Esophagus squamous epithelium (tissue), 4 donors: ENCODE results near the gene ICA1L.

Source experiments
- CTCF ChIP-seq, 6 experiments: fragments of 450-650 bp in 4 of 6; fragments of 200-600 bp in 2 of 6; sonication (generic) in 2 of 6; IDR thresholded peaks; one replicate each; pipeline ENCODE4 v1.5.1; 2016 to 2019; ENCODE audit warnings: antibody characterized with exemption in 6 of 6, mild to moderate bottlenecking in 4 of 6, moderate library complexity in 4 of 6
- POLR2A ChIP-seq, 4 donors: fragments of 450-650 bp; IDR thresholded peaks; one replicate each; pipeline ENCODE4 v1.6.1; 2017; ENCODE audit warnings: antibody characterized with exemption in 4 of 4, mild to moderate bottlenecking in 4 of 4, moderate library complexity in 3 of 4

GRCh38 chr2:202790676-202791075 is 80.9 kb downstream of the ICA1L start:
- TF ChIP-seq CTCF (IDR thresholded peaks at IDR 0.05) = no peak
- TF ChIP-seq POLR2A (IDR thresholded peaks at IDR 0.05) = no peak
